ENCODE data around the gene LCE1A. TPM values are rescaled to one million over a fixed set of nuclear protein-coding genes. Genes with fewer than 3 reads are reported as not detected.

Gene LCE1A
- total RNA-seq, 1 experiment from 2014 or later: not detected

DNA sequence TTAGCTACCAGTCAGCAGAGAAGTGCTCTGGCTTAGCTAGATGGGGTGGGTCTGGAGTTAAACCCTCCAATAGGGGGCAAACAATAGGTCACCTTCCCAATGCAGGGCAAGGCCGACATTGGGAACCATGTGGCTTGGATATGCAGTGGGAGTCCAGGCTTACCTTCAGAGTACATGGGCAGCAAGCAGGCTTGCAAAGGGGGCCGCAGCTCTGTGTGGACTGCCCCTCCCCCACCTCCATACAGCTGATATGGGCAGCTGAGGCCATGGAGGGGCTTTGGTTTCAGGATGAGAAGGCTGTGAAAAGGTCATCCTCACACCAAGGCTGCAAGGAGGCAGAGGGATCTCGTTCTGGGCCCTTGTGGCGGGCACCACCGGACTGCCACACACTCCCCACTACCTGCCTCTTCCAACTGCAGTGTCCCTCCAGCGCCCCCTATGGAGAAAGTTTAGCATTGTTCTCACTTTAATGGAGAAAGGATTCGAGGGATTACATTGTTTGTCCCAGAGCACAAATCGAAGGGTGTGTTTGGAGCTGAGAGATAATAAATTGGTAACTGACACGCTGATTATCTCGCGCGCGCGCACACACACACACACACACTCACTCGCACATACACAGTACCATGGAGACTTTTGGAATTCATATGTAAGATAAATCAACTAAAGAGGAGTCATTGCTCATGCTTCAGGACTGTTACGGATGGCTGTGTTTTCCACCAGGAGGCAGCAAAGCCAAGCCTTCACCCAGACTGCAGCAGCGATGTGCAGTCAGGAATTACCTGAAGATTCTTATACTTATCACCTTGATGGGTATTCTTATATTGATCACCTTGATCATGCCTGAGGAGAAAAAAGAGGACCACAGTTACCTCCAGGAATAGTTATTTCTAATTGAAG, 43.8 kb downstream of the LCE1A start:
- DNase-seq (ENCODE audit: low spot score): peak; percentile 47

DNA sequence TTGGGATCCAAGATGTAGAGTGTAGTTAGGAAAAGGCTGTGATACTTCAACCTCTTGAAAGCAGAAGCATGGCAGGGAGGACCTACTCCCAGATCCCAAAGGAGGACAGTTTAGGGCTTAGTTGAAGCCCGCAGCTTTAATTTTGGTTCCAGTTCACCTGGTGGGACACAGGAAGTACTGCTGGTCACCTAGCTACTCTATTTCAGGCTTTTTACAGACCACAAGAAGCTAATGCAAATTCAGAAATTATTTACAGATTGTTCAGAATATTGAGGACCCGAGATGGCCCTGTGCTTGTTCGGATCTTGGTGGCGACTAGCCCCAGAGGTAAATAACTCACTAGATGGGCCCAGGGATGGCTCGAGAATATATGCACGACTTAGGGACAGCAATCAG, 44.5 kb downstream of the LCE1A start:
- no peak for DNase-seq (ENCODE audit: low spot score)

DNA sequence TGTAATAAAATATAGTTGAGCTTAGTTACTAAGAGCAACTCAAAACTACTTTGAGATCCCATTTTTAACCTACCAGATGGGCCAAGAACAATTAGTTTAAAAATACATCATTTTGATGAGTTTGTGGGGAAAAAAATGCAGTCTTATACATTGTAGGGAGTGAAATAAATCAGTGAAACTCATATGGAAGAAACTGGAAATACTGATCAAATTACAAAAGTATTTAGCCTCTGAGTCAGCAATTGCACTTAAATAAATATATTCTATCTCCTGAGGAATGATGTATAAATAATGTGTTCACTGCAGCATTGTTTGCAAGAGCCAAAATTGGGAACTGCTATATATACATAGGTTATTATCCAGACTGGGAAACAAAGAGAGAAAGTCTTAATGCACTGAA, 46.2 kb downstream of the LCE1A start:
- no peak for DNase-seq (ENCODE audit: low spot score)

DNA sequence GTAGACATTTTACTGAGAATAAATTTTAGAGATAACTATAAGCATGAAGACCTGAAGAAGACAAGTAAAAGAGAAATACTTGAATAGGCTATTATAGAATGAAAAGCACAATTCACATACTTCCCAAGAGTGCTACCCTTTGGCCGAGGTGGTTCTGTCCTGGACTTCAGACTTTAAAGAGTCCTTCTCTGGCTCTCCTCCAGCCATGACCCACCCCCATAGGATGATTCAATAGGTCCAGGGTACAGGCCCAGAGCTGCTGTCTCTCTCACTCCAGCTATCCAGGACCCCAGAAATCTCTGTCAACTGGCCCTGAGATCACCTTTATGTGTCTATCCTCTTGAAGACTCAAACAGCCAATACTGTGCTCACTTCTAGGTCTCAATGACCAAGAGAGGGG, 49.6 kb downstream of the LCE1A start:
- no peak for DNase-seq (ENCODE audit: low spot score)

Other genes starting within 250 kb of the LCE1A start
- gene LCE3D, start 247.0 kb upstream of the LCE1A start, total RNA-seq (2014; rRNA removed; shearing (Covaris generic)): not detected in 2 replicates
- gene LCE3C, start 227.2 kb upstream of the LCE1A start, total RNA-seq (2014; rRNA removed; shearing (Covaris generic)): not detected in 2 replicates
- not detected in 2 replicates for gene LCE3B, start 213.7 kb upstream of the LCE1A start, total RNA-seq (2014; rRNA removed; shearing (Covaris generic))
- gene LCE3A, start 204.4 kb upstream of the LCE1A start, total RNA-seq (2014; rRNA removed; shearing (Covaris generic)): not detected in 2 replicates
- gene LCE2D, start 164.1 kb upstream of the LCE1A start, total RNA-seq (2014; rRNA removed; shearing (Covaris generic)): not detected in 2 replicates
- gene LCE2C, start 152.2 kb upstream of the LCE1A start, total RNA-seq (2014; rRNA removed; shearing (Covaris generic)): not detected in 2 replicates
- not detected in 2 replicates for gene LCE2B, start 141.3 kb upstream of the LCE1A start, total RNA-seq (2014; rRNA removed; shearing (Covaris generic))
- not detected in 2 replicates for gene LCE2A, start 129.1 kb upstream of the LCE1A start, total RNA-seq (2014; rRNA removed; shearing (Covaris generic))
- gene LCE4A, start 119.3 kb upstream of the LCE1A start, total RNA-seq (2014; rRNA removed; shearing (Covaris generic)): not detected in 2 replicates
- not detected in 2 replicates for gene KPRP, start 69.4 kb upstream of the LCE1A start, total RNA-seq (2014; rRNA removed; shearing (Covaris generic))
- gene LCE1F, start 52.3 kb upstream of the LCE1A start, total RNA-seq (2014; rRNA removed; shearing (Covaris generic)): not detected in 2 replicates
- not detected in 2 replicates for gene LCE1E, start 41.2 kb upstream of the LCE1A start, total RNA-seq (2014; rRNA removed; shearing (Covaris generic))
- gene LCE1D, start 30.8 kb upstream of the LCE1A start, total RNA-seq (2014; rRNA removed; shearing (Covaris generic)): not detected in 2 replicates
- not detected in 2 replicates for gene LCE1C, start 20.8 kb upstream of the LCE1A start, total RNA-seq (2014; rRNA removed; shearing (Covaris generic))
- gene LCE1B, start 15.5 kb upstream of the LCE1A start, total RNA-seq (2014; rRNA removed; shearing (Covaris generic)): not detected in 2 replicates
- not detected in 2 replicates for gene LCE6A, start 15.4 kb downstream of the LCE1A start, total RNA-seq (2014; rRNA removed; shearing (Covaris generic))
- gene LCE7A, start 32.5 kb downstream of the LCE1A start, total RNA-seq (2014; rRNA removed; shearing (Covaris generic)): not detected in 2 replicates
- gene SMCP, start 50.8 kb downstream of the LCE1A start, total RNA-seq (2014; rRNA removed; shearing (Covaris generic)): not detected in 2 replicates
- gene IVL, start 81.1 kb downstream of the LCE1A start, total RNA-seq (2014; rRNA removed; shearing (Covaris generic)): not detected in 2 replicates
- gene SPRR5, start 119.7 kb downstream of the LCE1A start, total RNA-seq (2014; rRNA removed; shearing (Covaris generic)): not detected in 2 replicates
- gene SPRR4, start 143.2 kb downstream of the LCE1A start, total RNA-seq (2014; rRNA removed; shearing (Covaris generic)): not detected in 2 replicates
- not detected in 2 replicates for gene SPRR1A, start 156.6 kb downstream of the LCE1A start, total RNA-seq (2014; rRNA removed; shearing (Covaris generic))
- gene SPRR3, start 174.3 kb downstream of the LCE1A start, total RNA-seq (2014; rRNA removed; shearing (Covaris generic)): not detected in 2 replicates
- not detected in 2 replicates for gene SPRR1B, start 203.7 kb downstream of the LCE1A start, total RNA-seq (2014; rRNA removed; shearing (Covaris generic))
- not detected in 2 replicates for gene SPRR2D, start 213.6 kb downstream of the LCE1A start, total RNA-seq (2014; rRNA removed; shearing (Covaris generic))
- not detected in 2 replicates for gene SPRR2A, start 230.0 kb downstream of the LCE1A start, total RNA-seq (2014; rRNA removed; shearing (Covaris generic))
- not detected in 2 replicates for gene SPRR2B, start 244.1 kb downstream of the LCE1A start, total RNA-seq (2014; rRNA removed; shearing (Covaris generic))